GM19328 (cell line): ENCODE results near the gene PRRT1.
"Not testable (repeated sequence)": the region's sequence is repeated elsewhere in the genome, so short reads cannot be mapped to it uniquely, and the experiment has no call there.

Source experiments
- ATAC-seq: cut with Tn5 transposase; IDR thresholded peaks from one replicate; pipeline ENCODE4 v1.9.1; 2021; ENCODE audit warnings: mild to moderate bottlenecking, moderate library complexity; ENCODE audit not compliant: unreplicated experiment

Gene PRRT1

DNA sequence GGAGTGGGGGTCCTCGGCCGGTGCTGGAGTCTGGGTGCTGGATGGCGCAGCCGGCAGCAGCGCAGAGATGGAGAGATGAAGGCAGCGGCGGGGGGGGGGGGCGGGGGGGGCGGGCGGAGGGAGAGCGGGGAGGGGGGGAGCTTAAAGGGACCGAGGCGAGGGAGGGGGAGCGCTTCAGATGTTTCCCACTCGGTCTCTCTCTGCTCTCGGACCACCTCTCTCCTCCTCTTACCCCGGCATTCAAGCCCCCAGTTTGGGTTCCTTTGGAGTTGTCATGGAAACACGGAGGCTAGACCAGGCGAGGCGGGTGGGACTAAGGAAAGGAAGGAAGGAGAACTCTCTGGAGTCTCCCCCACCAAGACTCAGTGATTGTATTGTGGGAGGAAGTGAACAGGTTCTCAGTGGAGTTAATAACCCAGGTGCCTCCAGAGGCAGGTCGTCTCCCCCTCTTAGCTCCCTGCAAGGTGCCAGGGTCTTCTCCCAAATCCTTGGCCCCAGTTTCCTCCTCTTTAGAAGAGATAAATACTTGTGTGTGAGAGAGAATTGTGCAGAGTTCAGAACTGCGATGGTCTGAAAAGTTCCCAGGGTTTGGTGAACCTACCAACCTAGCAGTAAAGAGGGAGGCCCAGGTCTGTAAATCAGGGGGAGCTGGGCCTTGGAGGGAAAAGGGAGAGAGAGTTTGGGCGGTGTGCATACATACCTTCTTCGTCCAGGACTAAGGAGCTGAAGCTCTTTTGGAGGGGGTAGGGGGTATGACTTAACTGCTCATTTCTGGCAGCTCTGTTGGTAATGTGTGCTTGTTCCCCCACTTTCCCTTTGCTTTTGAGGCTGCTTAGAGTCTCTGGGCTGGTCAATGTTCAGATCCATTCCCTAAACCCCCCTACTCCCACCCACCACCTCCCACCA is at the start of gene PRRT1:
PRRT1 (minus strand) TSS at position 77 of the 906 bp plus-strand sequence. CDS start 112 bp downstream, outside the sequence.
- no peak for ATAC-seq

DNA sequence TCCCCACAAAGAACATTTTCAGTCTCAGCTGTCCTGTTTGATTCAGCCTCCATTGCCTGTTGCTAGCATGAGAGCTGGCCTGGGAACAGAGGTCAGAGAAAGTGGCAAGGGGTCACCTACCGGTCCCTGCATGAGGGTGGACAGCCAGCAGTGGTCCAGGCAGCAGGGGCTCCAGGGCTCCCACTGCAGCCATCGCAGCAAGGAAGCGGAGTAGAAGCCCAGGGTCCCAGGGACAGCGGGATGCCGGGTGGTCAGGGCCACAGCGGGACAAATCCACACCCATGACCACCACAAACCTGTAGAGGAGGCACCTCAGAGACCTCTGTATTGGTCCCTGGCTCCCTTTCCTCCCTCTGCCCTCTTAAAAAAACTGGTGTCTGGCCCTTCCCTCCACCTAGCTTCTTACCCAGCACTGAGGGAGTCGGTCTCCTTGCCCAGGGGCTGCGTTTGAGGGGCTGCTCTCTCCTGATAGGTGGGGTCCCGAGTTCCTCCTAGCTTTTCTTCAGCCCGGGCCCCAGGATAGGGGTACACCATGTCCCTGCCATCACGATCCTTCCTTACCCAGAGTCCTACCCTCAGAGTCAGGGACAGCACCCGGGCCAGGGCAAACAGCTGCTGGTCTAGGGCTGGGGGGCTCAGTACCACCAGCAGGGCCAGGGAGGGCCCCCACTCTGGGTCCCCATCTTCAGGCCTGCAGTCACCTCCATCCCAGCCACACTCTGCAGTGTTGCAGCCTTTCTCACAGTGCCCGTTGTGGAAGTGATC is 49.2 kb upstream of the PRRT1 start:
- ATAC-seq, result no peak

DNA sequence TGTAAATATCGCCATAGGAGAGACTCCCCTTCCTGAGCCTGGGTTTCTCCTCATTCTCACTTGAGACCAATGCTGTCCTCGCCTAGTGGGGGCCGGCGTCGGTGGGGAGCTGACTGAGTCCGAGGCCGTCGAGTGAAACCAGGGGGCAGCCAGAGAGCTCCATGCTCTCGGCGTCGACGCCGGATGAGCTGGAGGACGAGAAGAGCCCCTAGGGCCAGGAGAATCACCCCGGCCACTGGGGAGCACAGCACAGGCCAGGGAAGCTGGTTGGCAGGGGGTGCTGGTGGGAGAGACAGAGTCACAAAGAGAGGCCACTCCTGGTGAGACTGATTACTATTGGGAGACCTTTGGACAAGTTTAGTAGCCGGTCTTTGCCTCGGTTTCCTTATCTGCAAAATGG is 47.1 kb upstream of the PRRT1 start:
- ATAC-seq, result no peak

DNA sequence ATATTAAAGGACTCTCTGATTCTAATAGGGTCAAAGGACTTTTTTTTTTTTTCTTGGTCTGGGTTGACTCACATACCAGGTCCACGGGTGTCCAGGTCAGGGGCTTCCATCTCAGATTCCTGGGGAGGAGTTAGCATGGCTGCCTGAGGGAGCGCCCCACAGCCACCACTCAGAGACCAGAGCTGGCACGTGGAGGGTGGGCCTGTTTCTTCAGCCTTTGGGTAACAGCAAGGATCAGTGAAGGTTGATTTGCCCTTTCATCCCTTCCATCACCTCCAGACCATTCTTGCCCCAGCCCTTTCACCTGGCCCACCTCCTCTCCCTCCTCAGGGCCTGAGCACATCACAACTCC is 46.6 kb upstream of the PRRT1 start:
- ATAC-seq, result no peak

DNA sequence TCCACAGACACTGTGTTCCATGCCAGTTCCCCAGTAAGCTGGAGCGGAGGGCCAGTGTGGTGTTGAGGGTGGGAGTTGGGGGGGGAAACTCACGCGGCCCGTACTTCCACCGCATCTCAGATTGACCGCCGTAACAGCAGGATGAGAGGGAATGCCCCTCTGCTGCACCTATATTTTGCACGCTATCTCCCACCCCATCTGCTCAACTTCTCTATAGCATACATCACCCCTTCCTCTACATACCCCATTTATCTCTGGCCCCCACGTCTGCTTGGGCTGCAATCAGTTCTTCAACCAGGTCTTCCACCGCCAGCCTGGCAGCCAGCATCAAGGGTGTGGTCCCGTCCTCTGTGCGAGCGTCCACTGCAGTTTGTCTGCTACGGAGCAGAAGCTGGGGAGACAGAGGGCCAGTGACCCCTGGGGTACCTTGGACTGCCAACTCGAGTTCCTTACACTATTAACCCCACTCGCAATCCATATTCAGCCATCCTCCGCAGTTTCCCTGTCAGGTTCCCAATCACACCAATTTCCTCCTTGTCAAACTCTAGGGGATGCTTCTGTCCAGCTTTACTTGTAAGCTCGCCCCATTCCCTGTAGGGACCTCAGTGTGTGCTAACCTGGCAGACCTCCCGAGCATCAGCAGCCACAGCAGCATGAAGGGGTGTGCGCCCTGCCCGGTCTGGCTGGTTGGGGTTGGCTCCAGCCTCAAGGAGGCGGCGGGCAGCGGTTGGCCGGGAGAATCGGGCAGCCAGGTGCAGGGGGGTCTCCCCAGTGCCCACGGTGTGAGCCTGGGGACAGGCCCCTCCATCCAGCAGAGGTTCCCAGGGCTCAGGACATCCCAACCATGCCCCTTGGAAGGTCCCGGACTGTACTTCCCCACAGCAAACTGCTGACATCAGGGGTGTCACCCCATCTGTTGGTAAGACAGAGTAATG is 45.2 kb upstream of the PRRT1 start:
- ATAC-seq, result no peak

DNA sequence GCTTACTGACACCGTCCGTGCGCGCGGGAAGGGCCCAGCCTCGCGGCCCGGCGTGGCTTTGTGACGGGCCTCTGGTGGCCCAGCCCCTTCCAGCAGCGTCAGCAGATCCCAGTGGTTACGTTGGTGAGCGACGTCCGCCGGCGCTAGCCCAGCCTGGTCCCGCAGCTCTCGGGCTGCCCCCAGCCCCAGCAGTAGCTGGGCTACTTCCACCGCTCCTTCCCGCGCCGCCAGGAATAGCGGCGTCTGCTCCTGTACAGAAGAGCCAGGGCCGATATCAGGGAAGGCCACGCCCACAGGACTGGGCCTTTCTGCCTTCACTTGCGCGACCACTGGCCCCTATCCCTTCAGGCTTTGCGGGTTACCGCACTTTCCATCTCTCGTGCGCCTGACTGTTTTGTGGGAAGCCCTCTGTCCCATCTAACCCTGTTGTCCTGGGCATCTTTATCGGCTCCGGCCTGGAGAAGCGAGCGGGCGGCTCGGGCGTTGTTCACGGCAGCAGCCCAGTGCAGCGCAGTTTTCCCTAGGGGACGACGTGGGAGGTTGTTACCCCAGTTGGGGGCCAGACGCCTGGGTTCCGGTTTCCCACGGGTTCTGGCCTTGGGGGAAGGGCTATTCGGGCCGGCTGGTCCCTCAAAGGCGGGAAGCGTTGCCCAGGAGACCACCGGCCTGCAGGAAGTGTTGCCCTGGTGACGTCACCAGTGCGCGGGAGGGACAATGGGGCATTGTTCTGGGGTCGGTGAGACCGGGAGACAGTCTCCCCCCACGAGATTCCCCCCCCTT is 44.4 kb upstream of the PRRT1 start:
- ATAC-seq, result peak; percentile 79

DNA sequence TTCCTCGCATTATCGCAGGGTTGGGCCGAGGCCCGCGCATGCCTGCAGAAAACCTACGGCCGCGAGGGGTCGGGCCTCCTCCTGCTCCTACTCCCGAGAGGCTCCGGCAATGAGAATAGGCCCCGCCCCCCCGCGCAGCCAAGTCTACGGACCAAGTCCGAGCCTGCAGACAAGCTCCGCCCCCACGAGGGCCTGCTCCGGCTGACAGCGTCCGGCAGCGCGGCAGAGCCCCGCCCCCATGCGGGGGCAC is 43.8 kb upstream of the PRRT1 start:
- ATAC-seq, result peak; percentile 76

DNA sequence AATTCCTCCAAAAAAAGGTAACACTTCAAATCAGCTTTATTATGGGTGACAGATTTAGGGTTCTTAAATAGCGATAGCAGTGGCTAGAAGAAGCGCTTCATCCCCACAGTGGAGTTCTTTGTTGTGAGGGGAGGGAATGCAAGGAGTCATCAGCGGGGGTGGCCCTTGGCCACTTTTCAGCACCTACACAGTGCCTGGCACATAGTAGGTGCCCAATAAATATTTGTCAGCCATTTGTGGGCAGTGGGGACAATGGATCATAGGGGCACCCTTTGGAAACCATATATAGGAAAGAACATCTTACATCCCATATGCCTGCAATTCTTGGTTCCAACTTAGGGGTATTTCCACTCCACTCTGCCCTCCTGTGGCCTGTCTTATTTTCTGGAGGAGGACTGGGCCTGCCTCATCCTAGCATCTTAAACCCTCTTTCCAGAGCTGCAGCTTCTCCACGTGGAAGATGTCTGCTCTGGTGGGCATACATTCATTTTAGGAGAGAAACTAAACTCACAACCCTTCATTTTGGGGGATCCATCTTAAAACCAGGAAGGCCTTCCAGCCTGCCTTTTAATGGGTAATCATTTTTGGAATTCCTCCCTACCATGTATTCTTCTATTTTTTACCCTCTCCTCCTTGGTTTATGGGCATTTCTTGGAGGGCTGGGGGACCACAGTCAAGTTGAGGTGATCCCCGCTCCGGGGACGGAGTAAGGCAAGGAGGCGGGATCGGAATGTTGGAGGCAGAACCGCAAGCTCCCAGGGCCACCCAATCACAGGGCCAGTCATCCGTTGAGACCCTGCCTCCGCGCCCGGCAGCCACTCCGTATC is 43.3 kb upstream of the PRRT1 start:
- no peak for ATAC-seq

DNA sequence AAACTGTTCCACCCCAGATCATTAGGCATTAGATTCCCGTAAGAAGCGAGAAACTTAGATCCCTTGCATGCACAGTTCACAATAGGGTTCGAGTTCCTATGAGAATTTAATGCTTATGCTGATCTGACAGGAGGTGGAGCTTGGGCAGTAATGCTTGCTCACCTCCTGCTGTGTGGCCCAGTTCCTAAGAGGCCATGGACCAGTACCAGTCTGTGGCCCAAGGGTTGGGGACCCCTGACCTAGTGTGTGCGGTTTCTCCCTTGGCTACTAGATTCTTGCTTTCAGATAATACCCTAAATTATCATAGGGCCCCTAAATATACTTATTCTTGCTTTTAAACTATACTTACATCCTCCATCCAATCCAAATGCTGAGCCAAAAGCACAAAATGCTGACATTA is 42.6 kb upstream of the PRRT1 start:
- ATAC-seq, result no peak

DNA sequence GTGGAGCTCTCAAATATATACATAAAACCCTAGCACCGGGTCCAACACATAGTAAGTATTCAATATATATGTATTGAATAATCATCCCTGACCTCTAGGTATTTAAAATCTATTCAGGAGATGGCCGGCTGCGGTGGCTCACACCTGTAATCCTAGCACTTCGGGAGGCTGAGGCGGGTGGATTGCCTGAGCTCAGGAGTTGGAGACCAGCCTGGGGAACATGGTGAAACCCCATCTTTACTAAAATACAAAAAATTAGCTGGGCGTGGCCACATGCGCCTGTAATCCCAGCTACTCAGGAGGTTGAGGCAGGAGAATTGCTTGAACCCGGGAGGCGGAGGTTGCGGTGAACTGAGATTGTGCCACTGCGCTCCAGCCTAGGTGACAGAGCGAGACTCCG is 41.4 kb upstream of the PRRT1 start:
- not testable (repeated sequence) for ATAC-seq

DNA sequence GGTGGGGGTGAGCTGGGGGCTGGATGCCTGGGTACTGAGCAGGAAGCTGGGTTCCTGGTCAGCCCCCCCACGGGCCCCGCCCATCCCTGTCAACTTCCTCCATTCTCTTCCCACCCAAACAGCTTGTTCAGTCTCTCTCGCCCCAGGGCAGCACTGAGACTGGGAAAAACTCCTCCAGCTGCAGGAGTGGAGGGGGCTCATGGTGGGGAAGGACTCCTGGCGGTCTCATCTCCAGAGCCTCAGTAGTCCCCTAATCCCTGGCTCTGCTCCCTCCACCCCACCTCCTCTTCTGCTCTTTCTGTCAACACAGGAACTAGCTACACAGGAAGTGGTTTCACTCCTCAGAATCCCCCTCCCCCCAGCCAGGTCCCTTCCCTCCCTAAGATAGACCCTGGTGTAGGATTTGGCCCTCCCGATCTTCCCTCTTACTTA is 40.9 kb upstream of the PRRT1 start, which contains the start of gene GPSM3:
GPSM3 (minus strand) TSS at position 36 of the 432 bp plus-strand sequence. CDS start 130 bp downstream, outside the sequence.
- no peak for ATAC-seq

DNA sequence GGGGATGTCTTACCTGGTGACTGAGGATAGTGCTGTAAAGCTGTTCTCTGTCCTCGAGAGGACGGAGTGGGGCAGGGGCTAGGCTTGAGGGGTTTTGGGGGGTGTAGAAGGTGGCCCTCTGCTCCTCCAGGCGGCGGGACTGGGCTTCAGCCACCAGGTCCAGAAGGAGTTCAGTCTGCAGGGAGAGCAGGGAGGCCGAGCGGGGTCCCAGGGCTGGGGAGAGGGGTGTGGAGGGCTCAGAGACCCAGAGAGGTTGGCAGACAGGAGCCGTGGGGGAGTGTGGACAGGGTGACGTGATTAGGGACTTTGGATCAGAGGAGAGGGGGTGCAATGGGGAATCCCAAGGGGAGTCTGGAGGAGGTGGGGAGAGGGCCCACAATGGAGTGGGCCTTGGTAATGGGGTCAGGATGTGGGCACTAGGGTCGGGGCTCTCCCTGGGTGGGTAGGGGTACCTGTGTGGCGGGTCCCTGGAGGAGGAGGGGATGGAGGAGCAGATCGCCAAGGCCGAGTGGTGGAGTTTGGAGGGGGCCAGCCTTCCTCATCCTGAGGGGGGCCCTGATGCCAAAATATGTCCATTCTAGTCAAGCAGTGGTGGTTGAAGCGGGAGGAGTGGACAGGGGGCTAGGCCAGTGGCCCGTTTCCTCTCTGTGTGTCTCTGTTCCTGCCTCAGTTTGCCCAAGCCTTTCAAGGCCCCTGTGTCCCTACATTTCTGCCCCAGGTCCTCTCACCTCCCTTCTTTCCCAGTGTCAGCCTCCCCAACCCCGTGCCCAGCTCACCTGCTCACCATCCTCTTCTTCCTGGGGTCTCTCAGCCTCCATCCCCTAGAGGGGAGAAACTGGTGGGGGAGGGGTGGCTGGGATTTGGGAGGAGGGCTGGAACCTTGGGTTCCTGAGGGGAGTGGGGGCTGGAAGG is 40.2 kb upstream of the PRRT1 start:
- no peak for ATAC-seq

DNA sequence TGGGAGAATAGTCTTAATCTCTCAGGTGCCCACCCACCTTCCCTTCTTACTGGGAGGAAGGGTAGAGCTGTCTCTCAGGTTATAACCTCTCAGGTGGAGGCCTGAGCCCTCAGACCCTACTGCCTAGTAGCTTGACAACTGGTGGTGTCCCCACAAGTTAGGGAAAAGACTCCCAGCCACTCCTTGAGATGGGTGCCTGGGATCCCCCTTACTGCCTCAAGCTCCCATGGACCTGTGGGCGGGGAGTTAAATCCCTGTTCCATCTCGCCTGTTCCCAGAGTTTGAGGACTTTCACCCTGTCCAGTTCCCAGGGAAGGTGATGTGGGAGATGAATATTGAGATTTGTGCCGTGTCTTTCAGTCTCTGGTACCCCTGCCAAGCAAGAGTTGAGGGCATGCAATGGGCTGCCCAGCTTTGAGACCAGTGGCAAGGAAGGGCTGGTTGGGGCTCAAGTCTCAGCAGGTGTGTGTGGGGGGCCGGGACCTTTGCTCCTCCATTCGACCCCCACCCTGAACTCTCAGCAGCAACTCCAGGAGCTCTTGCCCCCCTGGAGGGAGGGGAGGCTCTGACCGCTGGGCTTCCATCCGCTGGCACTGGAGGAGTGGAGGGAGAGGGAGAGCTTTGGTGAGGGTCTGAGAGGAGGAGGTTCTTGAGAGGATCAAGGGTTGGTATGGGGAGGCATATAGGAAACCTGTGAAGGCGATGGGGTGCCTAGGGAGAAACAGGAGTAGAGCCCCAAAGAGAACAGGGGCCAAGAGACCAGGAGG is 39.4 kb upstream of the PRRT1 start:
- no peak for ATAC-seq

DNA sequence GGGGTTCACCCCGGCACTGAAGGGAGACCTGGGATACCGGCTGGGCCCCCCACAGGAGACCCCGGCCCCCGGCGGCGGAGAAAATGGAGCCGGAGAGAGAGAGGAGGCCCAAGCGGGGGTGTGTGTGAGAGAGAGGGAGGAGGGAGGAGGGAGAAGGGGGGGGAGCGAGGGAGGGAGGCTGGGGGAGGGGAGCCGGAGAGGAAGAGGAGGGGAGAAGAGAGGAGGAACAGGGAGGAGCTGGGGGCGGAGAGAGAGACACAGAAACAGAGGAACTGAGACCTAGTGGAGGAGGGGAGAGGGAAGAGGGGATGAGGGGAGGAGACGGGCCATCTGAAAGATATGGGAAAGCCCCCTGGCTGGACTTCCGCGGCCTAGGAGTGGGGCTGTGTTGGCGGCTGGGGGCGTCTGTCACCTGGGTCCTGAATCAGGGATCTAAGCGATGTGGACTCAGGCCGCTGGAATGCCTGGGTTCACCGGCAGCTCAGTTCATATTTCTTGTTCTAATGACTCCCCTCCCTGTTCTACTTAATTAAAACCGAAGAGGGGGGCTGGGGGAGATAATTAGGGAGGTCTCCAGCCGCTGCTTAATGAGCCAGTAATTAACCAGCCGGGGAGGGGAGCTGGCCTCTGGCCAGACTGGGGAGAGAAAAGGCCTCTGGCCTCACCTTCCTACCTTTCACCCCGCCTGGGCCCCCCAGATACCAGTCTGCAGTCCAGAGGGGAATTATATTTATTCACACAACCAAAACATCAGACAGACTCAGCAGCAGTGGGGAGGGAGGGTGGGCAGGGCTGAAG is 38.5 kb upstream of the PRRT1 start, which contains the start of gene PBX2:
PBX2 (minus strand) TSS at position 149 of the 798 bp plus-strand sequence. CDS start 287 bp downstream, outside the sequence.
- no peak for ATAC-seq

DNA sequence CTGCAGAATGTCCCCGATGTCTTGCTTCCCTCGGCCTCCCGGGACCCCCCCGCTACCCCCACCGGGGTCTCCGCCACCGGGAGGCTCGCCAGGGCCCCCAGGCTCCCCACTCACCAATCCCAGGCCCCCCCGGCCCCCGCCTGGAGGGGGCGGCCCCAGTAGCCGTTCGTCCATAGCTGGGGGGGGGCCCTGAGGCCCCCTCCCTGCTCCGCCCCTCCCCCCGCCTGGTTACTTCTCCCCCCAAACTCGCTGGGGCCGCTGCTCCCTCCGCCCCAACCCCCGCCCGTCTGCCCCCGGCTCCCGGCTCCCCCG is 38.0 kb upstream of the PRRT1 start:
- ATAC-seq, result no peak

DNA sequence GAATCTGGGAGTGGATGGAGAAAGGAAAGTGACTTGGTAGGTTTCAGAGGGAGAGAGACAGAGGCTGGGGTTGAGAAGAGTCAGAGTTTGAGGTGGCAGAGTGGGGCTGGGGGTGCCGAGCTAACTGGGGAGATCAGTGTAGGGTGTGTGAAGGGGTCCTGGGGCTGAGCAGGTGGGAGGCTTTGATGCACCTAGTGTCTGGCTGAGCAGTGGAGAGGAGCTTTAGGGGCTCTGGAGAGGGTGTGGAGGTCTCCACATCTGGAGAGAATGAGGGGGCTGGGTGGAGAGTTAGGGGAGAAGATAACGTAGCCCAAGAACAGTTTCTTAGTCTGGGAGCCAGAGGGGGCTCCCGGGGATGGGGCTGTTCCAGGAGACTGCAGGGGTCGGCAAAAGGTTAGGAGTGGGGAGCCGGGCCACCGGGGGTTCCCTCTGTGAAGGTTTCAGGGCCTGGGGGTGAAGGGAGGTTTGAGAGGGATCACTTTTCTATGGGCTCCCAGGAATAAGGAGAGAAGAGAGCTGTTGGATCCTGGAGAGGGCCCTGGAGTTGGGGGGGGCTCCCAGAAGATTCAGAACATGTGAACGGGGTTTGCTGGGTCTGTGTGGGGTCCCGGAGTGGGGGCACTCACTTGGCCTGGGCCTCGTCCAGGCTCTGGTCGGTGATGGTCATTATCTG is 37.5 kb upstream of the PRRT1 start:
- ATAC-seq, result no peak
